H1 (cell line): ENCODE results near the gene GRID2. TPM values are rescaled to one million over a fixed set of nuclear protein-coding genes. Genes with fewer than 3 reads are reported as not detected.

Experiments used
- CTCF ChIA-PET: fragments of 300-600 bp; sonication (Branson Sonifier 250); formaldehyde crosslinking; loops from one replicate; lab custom pipeline; 2021; ENCODE audit not compliant: partially characterized antibody; lab: Charles Lee
- POLR2A ChIA-PET: fragments of 300-600 bp; sonication (Branson Sonifier 250); formaldehyde crosslinking; loops from one replicate; lab custom pipeline; 2021; ENCODE audit warnings: inconsistent platforms; ENCODE audit not compliant: partially characterized antibody; lab: Charles Lee
- DNase-seq, 2 experiments: peaks; one replicate each; pipeline versions ENCODE4 v3.0.0 to v3.0.0-alpha.2; 2010 to 2022; ENCODE audit warnings: low spot score in 2 of 2, low read depth in 1 of 2, mixed read lengths in 1 of 2
- FAIRE-seq: peaks from 2 replicates; lab custom pipeline; 2011; peaks lifted over from hg19 to GRCh38; lab: Jason Lieb, UNC
- H2AFZ ChIP-seq: 2 replicates; pipeline ENCODE4 v1.8.1; 2012; ENCODE audit warnings: low read length, inconsistent platforms
- H2AK5ac ChIP-seq: 2 replicates; pipeline ENCODE4 v1.6.1; 2013; ENCODE audit warnings: low read depth, low read length
- H2BK120ac ChIP-seq: replicated peaks from 2 replicates; pipeline ENCODE3; 2013; ENCODE audit warnings: low read depth, low read length, inconsistent platforms
- H2BK12ac ChIP-seq: 2 replicates; pipeline ENCODE4 v1.6.1; 2013; ENCODE audit warnings: low read depth, low read length
- H2BK15ac ChIP-seq: 2 replicates; pipeline ENCODE4 v1.6.1; 2013; ENCODE audit warnings: low read length
- H2BK20ac ChIP-seq: 2 replicates; pipeline ENCODE4 v1.6.1; 2013; ENCODE audit warnings: low read length
- H2BK5ac ChIP-seq: 2 replicates; pipeline ENCODE4 v1.6.1; 2013; ENCODE audit warnings: low read depth, low read length
- H3K14ac ChIP-seq: 2 replicates; pipeline ENCODE4 v1.6.1; 2013; ENCODE audit warnings: inconsistent platforms; ENCODE audit not compliant: insufficient read length
- H3K18ac ChIP-seq: 2 replicates; pipeline ENCODE4 v1.6.1; 2013; ENCODE audit warnings: low read length; ENCODE audit errors: extremely low read depth
- H3K23ac ChIP-seq: 2 replicates; pipeline ENCODE4 v1.6.1; 2013; ENCODE audit warnings: inconsistent platforms; ENCODE audit not compliant: insufficient read length
- H3K23me2 ChIP-seq: 2 replicates; pipeline ENCODE4 v1.6.1; 2013; ENCODE audit warnings: low read depth, low read length
- H3K27ac ChIP-seq: 2 replicates; pipeline ENCODE4 v1.6.1; 2011; ENCODE audit warnings: low read depth, low read length, inconsistent platforms
- H3K27me3 ChIP-seq, 4 experiments: replicated peaks in 1 of 4; 1 replicate in 1 of 4; 2 replicates in 3 of 4; pipeline versions ENCODE4 v1.6.1 to v1.8.1; 2011 to 2013; ENCODE audit warnings: low read length in 3 of 4, mild to moderate bottlenecking in 3 of 4, inconsistent platforms in 2 of 4, mixed read lengths in 2 of 4, moderate library complexity in 1 of 4; ENCODE audit not compliant: control insufficient read depth in 3 of 4, insufficient read depth in 3 of 4; ENCODE audit errors: extremely low read depth in 1 of 4
- H3K36me3 ChIP-seq, 4 experiments: 2 replicates each; pipeline versions ENCODE4 v1.6.1 to v1.8.1; 2011 to 2013; ENCODE audit warnings: mild to moderate bottlenecking in 4 of 4, low read length in 3 of 4, moderate library complexity in 2 of 4, control low read depth in 1 of 4, inconsistent platforms in 1 of 4; ENCODE audit not compliant: insufficient read depth in 4 of 4, control insufficient read depth in 2 of 4
- H3K4ac ChIP-seq: replicated peaks from 2 replicates; pipeline ENCODE3; 2013; ENCODE audit warnings: low read length, low read depth, mixed read lengths, inconsistent platforms; ENCODE audit not compliant: insufficient read length
- H3K4me1 ChIP-seq, 4 experiments: replicated peaks in 1 of 4; 1 replicate in 1 of 4; 2 replicates in 3 of 4; pipeline versions ENCODE4 v1.6.1 to v1.8.1; 2011 to 2013; ENCODE audit warnings: low read length in 3 of 4, inconsistent platforms in 2 of 4, mixed read lengths in 1 of 4; ENCODE audit not compliant: insufficient read depth in 4 of 4, control insufficient read depth in 3 of 4
- H3K4me2 ChIP-seq, 2 experiments: 2 replicates each; pipeline versions ENCODE4 v1.6.1 to v1.8.1; 2011 to 2013; ENCODE audit warnings: low read depth in 2 of 2, low read length in 2 of 2, control low read depth in 1 of 2, inconsistent platforms in 1 of 2, mild to moderate bottlenecking in 1 of 2; ENCODE audit not compliant: insufficient read depth in 1 of 2
- H3K4me3 ChIP-seq, 4 experiments: fragments of 200-600, 300-600 bp in 1 of 4; sonication (generic), shearing (Covaris generic), sonication (Bioruptor Twin) in 1 of 4; 2 replicates each; pipeline versions ENCODE4 v1.5.1 to v1.8.1; 2011 to 2016; ENCODE audit warnings: low read length in 4 of 4, low read depth in 3 of 4, control low read depth in 2 of 4, inconsistent platforms in 2 of 4, mild to moderate bottlenecking in 2 of 4, mixed read lengths in 1 of 4, moderate library complexity in 1 of 4; ENCODE audit not compliant: insufficient read depth in 2 of 4; ENCODE audit errors: extremely low read depth in 1 of 4
- H3K56ac ChIP-seq: replicated peaks from 2 replicates; pipeline ENCODE3; 2013; ENCODE audit warnings: low read depth, mild to moderate bottlenecking, mixed read lengths, low read length, inconsistent platforms; ENCODE audit not compliant: insufficient read length
- H3K79me1 ChIP-seq: 2 replicates; pipeline ENCODE4 v1.6.1; 2013; ENCODE audit warnings: low read depth, low read length, control low read depth
- H3K79me2 ChIP-seq, 2 experiments: 2 replicates each; pipeline versions ENCODE4 v1.6.1 to v1.8.1; 2012 to 2013; ENCODE audit warnings: low read length in 2 of 2, mild to moderate bottlenecking in 2 of 2, inconsistent platforms in 1 of 2; ENCODE audit not compliant: insufficient read depth in 2 of 2, control insufficient read depth in 1 of 2
- H3K9ac ChIP-seq, 4 experiments: replicated peaks in 1 of 4; 1 replicate in 1 of 4; 2 replicates in 3 of 4; pipeline versions ENCODE4 v1.6.1 to v1.8.1; 2011 to 2013; ENCODE audit warnings: low read depth in 3 of 4, low read length in 3 of 4, control low read depth in 2 of 4, mild to moderate bottlenecking in 2 of 4, moderate library complexity in 2 of 4, inconsistent platforms in 1 of 4; ENCODE audit errors: extremely low read depth in 1 of 4
- H3K9me3 ChIP-seq, 2 experiments: 2 replicates each; pipeline versions ENCODE4 v1.6.1 to v1.8.1; 2012 to 2013; ENCODE audit warnings: mild to moderate bottlenecking in 2 of 2, moderate library complexity in 2 of 2, control low read depth in 1 of 2, inconsistent platforms in 1 of 2, low read depth in 1 of 2, low read length in 1 of 2, mixed read lengths in 1 of 2; ENCODE audit not compliant: insufficient read depth in 2 of 2
- H4K20me1 ChIP-seq, 2 experiments: replicated peaks in 1 of 2; 2 replicates each; pipeline versions ENCODE3 to v1.8.1; 2011 to 2013; ENCODE audit warnings: inconsistent platforms in 2 of 2, low read length in 2 of 2, mild to moderate bottlenecking in 1 of 2; ENCODE audit not compliant: insufficient read depth in 2 of 2, control insufficient read depth in 1 of 2
- H4K5ac ChIP-seq: 2 replicates; pipeline ENCODE4 v1.6.1; 2013; ENCODE audit warnings: low read length, low read depth, mixed read lengths, inconsistent platforms; ENCODE audit not compliant: insufficient read length
- H4K8ac ChIP-seq: 2 replicates; pipeline ENCODE4 v1.8.0; 2013; ENCODE audit warnings: mild to moderate bottlenecking, moderate library complexity, low read length, inconsistent platforms; ENCODE audit not compliant: insufficient read depth; ENCODE audit errors: extremely low read depth
- H4K91ac ChIP-seq: replicated peaks from 2 replicates; pipeline ENCODE3; 2013; ENCODE audit warnings: low read length, mixed read lengths, inconsistent platforms; ENCODE audit not compliant: insufficient read length
- CBX8 ChIP-seq: fragments of 300-800, 300-1000 bp; sonication (generic); IDR thresholded peaks from 2 replicates; pipeline ENCODE4 v1.7.1; 2016; ENCODE audit warnings: low read depth, low read length, borderline replicate concordance
- SIX5 ChIP-seq: IDR thresholded peaks from 2 replicates; pipeline ENCODE4 v1.6.1; 2011; ENCODE audit warnings: mild to moderate bottlenecking, low read depth, low read length
- SP2 ChIP-seq: IDR thresholded peaks from 2 replicates; pipeline ENCODE4 v1.6.1; 2012; ENCODE audit warnings: mild to moderate bottlenecking, low read length, inconsistent platforms
- YY1 ChIP-seq: IDR thresholded peaks from 2 replicates; pipeline ENCODE4 v1.6.1; 2011; ENCODE audit warnings: low read depth, mild to moderate bottlenecking, low read length
- WGBS, 2 experiments: shearing (Covaris generic) in 1 of 2; methylation state at CpG; one replicate each; pipeline versions ENCODE4 v1.1.6 to v1.1.7; 2013 to 2015; ENCODE audit warnings: low lambda C conversion rate in 2 of 2, mixed read lengths in 2 of 2, inconsistent platforms in 1 of 2, low coverage in 1 of 2, missing lambda C conversion rate in 1 of 2; ENCODE audit not compliant: insufficient replicate concordance in 2 of 2, insufficient coverage in 1 of 2, insufficient read length in 1 of 2; ENCODE audit errors: extremely low coverage in 1 of 2, missing lambda C conversion rate in 1 of 2; 5-methylcytosine and 5-hydroxymethylcytosine counted together
- polyA plus RNA-seq, 7 experiments: library from polyadenylated mRNA; depleted of rRNA in 3 of 7; stranded (reverse) in 5 of 7; unstranded in 2 of 7; fragments of >200 nt in 5 of 7; fragments of 200-250 nt in 2 of 7; gene quantifications; 1 replicate in 5 of 7; 2 replicates in 1 of 7; 4 replicates in 1 of 7; pipeline versions ENCODE4 v1.2.1 to v1.2.3, GENCODE V29; 2011 to 2013; ENCODE audit warnings: missing spikeins in 2 of 7, mixed read lengths in 2 of 7
- total RNA-seq: library from RNA; stranded (reverse); fragmentation: NEBNext Ultra II Directional; extraction: Animal tissue kit (Norgen Biotek cat#: 25700); gene quantifications from 2 replicates; pipeline ENCODE4 v1.2.1, GENCODE V29; 2021

Gene GRID2
- total and polyA plus RNA-seq, 2 of the 8 experiments (the other 6 are each of a cell fraction or from before 2014, with no cell fraction given) = 31.1 to 81.9 TPM

DNA sequence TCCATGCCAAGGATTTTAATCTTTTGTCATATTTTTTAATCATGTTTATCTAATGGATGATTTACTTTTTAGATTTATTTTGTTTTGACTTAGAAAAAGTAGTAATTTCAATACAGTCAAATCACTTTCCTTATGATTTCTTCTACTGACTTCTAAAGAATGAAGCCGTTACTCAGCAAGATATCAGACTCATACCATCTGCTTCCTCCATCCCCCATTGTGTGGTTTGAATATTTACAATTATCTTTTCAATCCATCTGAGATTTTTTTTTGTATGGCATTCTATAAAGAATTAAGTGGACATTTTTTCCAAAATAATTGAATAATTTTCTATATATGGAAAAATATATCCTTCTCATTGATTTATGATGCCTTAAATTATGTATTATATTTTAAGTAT, 959.4 kb downstream of the GRID2 start:
- TF ChIP-seq SIX5 = no peak
- TF ChIP-seq YY1 = no peak
- no peak for TF ChIP-seq SP2
- TF ChIP-seq CBX8 = no peak
- TF ChIP-seq, all 59 proteins: peak for 0
- H4K91ac ChIP-seq = no peak overlapping the region
- no peak overlapping the region for H3K23ac ChIP-seq
- no peak overlapping the region for H2BK120ac ChIP-seq
- no peak overlapping the region for H3K14ac ChIP-seq
- no peak overlapping the region for H3K18ac ChIP-seq
- no peaks in the 10 kb centered on the region for H3K23me2 ChIP-seq
- no peak overlapping the region for H3K4ac ChIP-seq
- no peaks in the 10 kb centered on the region for H3K4me1 ChIP-seq
- CTCF ChIA-PET = no interaction called here
- no peak overlapping the region for H4K8ac ChIP-seq
- no peaks in the 10 kb centered on the region for H3K36me3 ChIP-seq
- DNase-seq = no peak
- H3K56ac ChIP-seq = no peak overlapping the region
- no peak overlapping the region for H3K9ac ChIP-seq
- no peaks in the 10 kb centered on the region for H3K9me3 ChIP-seq
- no peak overlapping the region for H2AK5ac ChIP-seq
- H3K27me3 ChIP-seq = no peaks in the 10 kb centered on the region
- 97% methylated on average over 1 of the region's 1 CpG; no CpG with 5 or more reads in 1 of the 2 experiments for WGBS, 2 experiments
- H4K5ac ChIP-seq = no peak overlapping the region
- H2BK20ac ChIP-seq = no peak overlapping the region
- H2BK5ac ChIP-seq = no peak overlapping the region
- no peak overlapping the region for H2BK12ac ChIP-seq
- no peaks in the 10 kb centered on the region for H3K79me2 ChIP-seq
- H3K4me2 ChIP-seq = no peak overlapping the region
- peaks cover 0 to 2% of the 10 kb centered on the region in 2 experiments for H4K20me1 ChIP-seq
- POLR2A ChIA-PET = no interaction called here
- H3K4me3 ChIP-seq = no peak overlapping the region
- no peak for FAIRE-seq
- H3K79me1 ChIP-seq = no peaks in the 10 kb centered on the region
- H3K27ac ChIP-seq = no peak overlapping the region
- H2AFZ ChIP-seq = no peak overlapping the region
- no peak overlapping the region for H2BK15ac ChIP-seq
